ENCODE data around the gene CNPY2. TPM values are rescaled to one million over a fixed set of nuclear protein-coding genes. Genes with fewer than 3 reads are reported as not detected.

CNPY2 gene
- total RNA-seq, 2 donors from 2014 or later = 40.2 to 103 TPM

GRCh38 chr12:56307221-56307965, 8.4 kb downstream of the CNPY2 start:
- intact Hi-C loops (cut with DNase I) = no loop called here
- peaks cover 0 to 12% of the 10 kb centered on the region in 2 donors for H3K36me3 ChIP-seq (replicated peaks in 1 of 2; ENCODE audit: insufficient read depth in 1 of 2, low read depth in 2 of 2)
- DNase-seq = no peak

GRCh38 chr12:56304872-56305590, 10.8 kb downstream of the CNPY2 start:
- TF ChIP-seq CTCF (IDR thresholded peaks at IDR 0.05) = no peak
- no peak for TF ChIP-seq POLR2A (IDR thresholded peaks at IDR 0.05)
- Histone ChIP-seq H3K4me1 (peaks cover 18% of the 10 kb centered on the region), H3K4me3 (no peak overlapping the region), H3K27me3 (no peaks in the 10 kb centered on the region), H3K27ac (no peak overlapping the region), H3K36me3 (replicated peaks in 1 of 2; ENCODE audit: insufficient read depth in 1 of 2, low read depth in 2 of 2) (peaks cover 0 to 7% of the 10 kb centered on the region in 2 donors), H3K9me3 (no peaks in the 10 kb centered on the region)
- WGBS, 2 donors = 88 to 96% methylated on average over 8 of the region's 8 CpGs
- DNase-seq (no peak), ATAC-seq (no peak)
- intact Hi-C loops (cut with DNase I) = no loop called here

More at GRCh38 chr12:56307221-56307965, 8.4 kb downstream of the CNPY2 start:
- Histone ChIP-seq H3K9me3 (no peaks in the 10 kb centered on the region), H3K27me3 (no peaks in the 10 kb centered on the region), H3K4me3 (no peak overlapping the region), H3K27ac (no peak overlapping the region), H3K4me1 (no peaks in the 10 kb centered on the region)
- TF ChIP-seq POLR2A (IDR thresholded peaks at IDR 0.05) (no peak), CTCF (IDR thresholded peaks at IDR 0.05) (no peak)
- WGBS, 2 donors = 94 to 97% methylated on average over 7 of the region's 7 CpGs
- no peak for ATAC-seq

- Histone ChIP-seq H3K27me3 (no peaks in the 10 kb centered on the region), H3K36me3 (replicated peaks in 1 of 2; ENCODE audit: insufficient read depth in 1 of 2, low read depth in 2 of 2) (peaks cover 0 to 7% of the 10 kb centered on the region in 2 donors), H3K9me3 (no peaks in the 10 kb centered on the region), H3K27ac (no peak overlapping the region), H3K4me3 (no peak overlapping the region), H3K4me1 (peaks cover 19% of the 10 kb centered on the region)
- no peak for ATAC-seq
- TF ChIP-seq CTCF (IDR thresholded peaks at IDR 0.05) = no peak
- no peak for TF ChIP-seq POLR2A (IDR thresholded peaks at IDR 0.05)
- no peak for DNase-seq
- intact Hi-C loops (cut with DNase I) = no loop called here
- WGBS, 2 donors = 77 to 90% methylated on average over 2 to 3 of the region's 3 CpGs
Observed at GRCh38 chr12:56304276-56304675, 11.5 kb downstream of the CNPY2 start.

GRCh38 chr12:56300644-56301464, 14.9 kb downstream of the CNPY2 start:
- Histone ChIP-seq H3K27ac (peak overlapping the region; percentile 93 to 97 (median 94)), H3K4me1 (peaks cover 37% of the 10 kb centered on the region), H3K27me3 (no peaks in the 10 kb centered on the region), H3K4me3 (peak overlapping the region in 1 of 2 donors; percentile 94), H3K9me3 (no peaks in the 10 kb centered on the region), H3K36me3 (replicated peaks in 1 of 2; ENCODE audit: insufficient read depth in 1 of 2, low read depth in 2 of 2) (no peaks in the 10 kb centered on the region)
- DNase-seq (no peak), ATAC-seq (peak; percentile 52)
- intact Hi-C loops (cut with DNase I) = no loop called here
- WGBS, 2 donors = 28 to 31% methylated on average over 17 to 21 of the region's 21 CpGs
- TF ChIP-seq CTCF (IDR thresholded peaks at IDR 0.05) = no peak
- no peak for TF ChIP-seq POLR2A (IDR thresholded peaks at IDR 0.05)

All from body of pancreas (tissue), 4 donors.